Stimulated activated CD4-positive, alpha-beta T cell treated with anti-CD3 and anti-CD28 coated beads, Interleukin-12 subunit alpha, Interleukin-12 subunit beta, amount 100 ng/mL, for 48 hours (primary cell): ENCODE results near the gene TMEM218.
"Not testable (repeated sequence)": the region's sequence is repeated elsewhere in the genome, so short reads cannot be mapped to it uniquely, and the experiment has no call there.

Experiments used
- DNase-seq, 3 donors: peaks; one replicate each; pipeline ENCODE4 v3.0.0-alpha.2; 2020; ENCODE audit warnings: low read depth in 2 of 3, low spot score in 1 of 3

The TMEM218 gene

DNA sequence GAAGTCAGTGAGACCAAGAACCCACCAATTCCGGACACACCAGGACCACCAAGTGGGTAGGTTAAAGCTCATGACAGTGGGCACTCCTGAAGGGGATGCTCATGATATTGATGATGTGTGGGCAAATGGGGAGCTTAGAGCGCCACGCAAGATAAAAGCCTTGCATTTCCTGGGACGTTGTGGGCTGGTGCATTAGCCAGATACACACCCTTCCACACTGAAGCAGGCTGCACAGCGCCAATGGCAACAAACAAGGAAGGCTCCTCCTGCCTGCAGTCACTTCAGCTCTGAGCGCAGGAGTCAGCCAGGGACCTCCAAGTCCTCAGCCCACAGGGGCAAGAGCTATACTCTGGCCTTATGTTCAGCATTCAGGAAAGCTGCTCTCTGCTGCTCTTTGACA lies 20.6 kb downstream of the TMEM218 start:
- DNase-seq = no peak

DNA sequence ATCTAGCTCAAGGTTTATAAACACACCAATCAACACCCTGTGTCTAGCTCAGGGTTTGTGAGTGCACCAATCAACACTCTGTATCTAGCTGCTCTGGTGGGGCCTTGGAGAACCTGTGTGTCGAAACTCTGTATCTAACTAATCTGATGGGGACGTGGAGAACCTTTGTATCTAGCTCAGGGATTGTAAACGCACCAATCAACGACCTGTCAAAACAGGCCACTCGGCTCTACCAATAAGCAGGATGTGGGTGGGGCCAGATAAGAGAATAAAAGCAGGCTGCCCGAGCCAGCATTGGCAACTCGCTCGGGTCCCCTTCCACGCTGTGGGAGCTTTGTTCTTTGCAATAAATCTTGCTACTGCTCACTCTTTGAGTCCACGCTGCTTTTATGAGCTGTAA lies 21.3 kb downstream of the TMEM218 start:
- DNase-seq = not testable (repeated sequence)

DNA sequence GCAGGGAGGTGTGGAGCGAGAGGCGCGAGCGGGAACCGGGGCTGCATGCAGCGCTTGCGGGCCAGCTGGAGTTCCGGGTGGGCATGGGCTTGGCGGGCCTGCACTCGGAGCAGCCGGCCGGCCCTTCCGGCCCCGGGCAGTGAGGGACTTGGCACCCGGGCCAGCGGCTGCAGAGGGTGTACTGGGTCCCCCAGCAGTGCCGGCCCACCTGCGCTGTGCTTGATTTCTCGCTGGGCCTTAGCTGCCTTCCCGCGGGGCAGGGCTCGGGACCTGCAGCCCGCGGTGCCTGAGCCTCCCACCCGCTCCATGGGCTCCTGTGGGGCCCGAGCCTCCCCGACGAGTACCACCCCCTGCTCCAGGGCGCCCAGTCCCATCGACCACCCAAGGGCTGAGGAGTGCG lies 21.9 kb downstream of the TMEM218 start:
- DNase-seq = not testable (repeated sequence)

- DNase-seq = no peak
These were observed 22.6 kb downstream of the TMEM218 start for GRCh38 chr11:125088576-125089455.

DNA sequence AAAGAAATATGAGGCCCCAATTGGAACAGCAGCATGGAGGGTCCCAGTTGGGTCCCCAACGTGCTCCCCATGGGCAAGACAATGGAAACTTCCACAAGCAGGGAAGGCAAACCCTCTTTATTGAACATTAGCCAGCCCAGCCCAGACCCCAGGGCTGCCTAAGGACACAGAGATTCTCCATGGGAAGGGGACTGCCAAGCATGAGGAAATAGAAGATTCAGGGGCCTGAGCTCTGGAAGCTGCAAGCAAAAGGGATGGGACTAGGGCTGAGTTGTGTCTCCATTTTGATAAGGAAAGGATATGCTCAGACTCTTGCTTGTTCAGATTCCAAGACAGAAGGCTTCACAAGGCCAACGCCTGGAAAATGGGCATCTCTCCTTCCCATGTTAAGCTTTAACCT lies 23.3 kb downstream of the TMEM218 start:
- no peak for DNase-seq

GRCh38 chr11:125086633-125087296 lies 24.7 kb downstream of the TMEM218 start:
- no peak for DNase-seq

DNA sequence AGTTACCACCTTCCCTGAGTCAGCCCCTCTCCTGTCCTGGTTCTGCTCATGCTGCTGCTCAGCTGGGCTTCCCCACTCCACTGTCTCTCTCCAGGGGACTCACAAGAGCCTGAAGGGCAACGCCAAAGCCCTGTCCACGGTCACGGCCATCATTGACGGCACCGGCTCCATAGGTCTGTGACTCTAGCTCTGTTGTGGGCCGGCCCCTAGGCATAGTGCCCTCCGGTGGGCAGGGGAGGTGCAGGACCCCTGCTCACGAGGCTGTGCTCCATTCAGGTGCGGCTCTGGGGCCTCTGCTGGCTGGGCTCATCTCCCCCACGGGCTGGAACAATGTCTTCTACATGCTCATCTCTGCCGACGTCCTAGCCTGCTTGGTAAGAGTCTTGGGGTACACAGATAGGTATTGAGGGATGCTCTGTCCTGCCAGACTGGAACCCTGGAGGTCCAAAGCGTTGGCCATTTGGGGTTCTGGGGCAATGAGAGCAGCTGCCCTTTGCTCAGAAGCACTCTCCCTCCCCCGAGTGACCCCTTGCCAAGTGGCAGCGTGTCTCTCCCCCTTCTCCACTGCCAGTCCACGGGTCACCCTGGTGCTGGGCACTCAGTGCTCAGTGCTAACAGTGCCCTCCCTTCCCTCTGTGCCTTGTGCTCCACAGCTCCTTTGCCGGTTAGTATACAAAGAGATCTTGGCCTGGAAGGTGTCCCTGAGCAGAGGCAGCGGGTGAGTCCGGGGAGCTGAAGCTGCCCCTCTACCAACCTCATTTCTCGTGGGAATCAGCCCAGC lies 25.9 kb downstream of the TMEM218 start:
- DNase-seq = no peak

GRCh38 chr11:125084761-125085231 lies 26.6 kb downstream of the TMEM218 start:
- no peak for DNase-seq

GRCh38 chr11:125084057-125084416 lies 27.4 kb downstream of the TMEM218 start:
- no peak for DNase-seq

GRCh38 chr11:125083312-125084056 lies 27.9 kb downstream of the TMEM218 start:
- DNase-seq = no peak

GRCh38 chr11:125082611-125083311 lies 28.7 kb downstream of the TMEM218 start:
- DNase-seq = no peak

- DNase-seq = no peak
These were observed 29.4 kb downstream of the TMEM218 start for GRCh38 chr11:125082040-125082439.

GRCh38 chr11:125081098-125081798 lies 30.2 kb downstream of the TMEM218 start:
- DNase-seq = no peak

GRCh38 chr11:125080531-125080911 lies 30.9 kb downstream of the TMEM218 start:
- DNase-seq = no peak

DNA sequence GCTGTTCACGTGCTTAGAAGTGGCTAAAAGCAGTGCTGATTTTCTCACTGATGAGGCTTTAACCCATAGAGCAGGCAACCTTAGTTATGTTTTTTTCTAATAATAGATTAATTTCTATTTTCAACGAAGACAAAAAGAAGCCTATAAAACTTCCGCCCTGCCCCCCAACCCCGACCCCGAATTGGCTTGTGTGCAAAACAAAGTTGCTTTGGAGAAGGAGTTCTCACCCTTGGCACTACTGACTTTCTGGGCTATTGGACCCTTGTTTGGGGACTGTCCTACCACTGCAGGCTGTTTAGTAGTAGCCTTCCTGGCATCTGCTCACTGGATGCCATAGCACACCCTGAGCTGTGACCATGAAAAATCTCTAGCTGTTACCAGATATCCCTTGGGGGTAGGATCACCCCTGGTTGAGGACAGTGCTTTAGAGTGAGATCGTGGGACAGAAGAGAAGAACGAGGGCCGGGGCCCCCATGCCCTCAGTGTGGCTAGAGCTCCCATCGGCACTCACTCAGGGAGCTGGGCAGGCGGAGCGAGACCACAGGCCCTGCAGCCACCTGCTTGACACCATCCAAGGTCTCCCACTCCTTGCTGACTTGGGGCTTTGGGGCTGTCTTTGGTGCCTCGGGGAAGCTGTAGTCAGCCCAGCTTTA lies 31.4 kb downstream of the TMEM218 start:
- no peak for DNase-seq

DNA sequence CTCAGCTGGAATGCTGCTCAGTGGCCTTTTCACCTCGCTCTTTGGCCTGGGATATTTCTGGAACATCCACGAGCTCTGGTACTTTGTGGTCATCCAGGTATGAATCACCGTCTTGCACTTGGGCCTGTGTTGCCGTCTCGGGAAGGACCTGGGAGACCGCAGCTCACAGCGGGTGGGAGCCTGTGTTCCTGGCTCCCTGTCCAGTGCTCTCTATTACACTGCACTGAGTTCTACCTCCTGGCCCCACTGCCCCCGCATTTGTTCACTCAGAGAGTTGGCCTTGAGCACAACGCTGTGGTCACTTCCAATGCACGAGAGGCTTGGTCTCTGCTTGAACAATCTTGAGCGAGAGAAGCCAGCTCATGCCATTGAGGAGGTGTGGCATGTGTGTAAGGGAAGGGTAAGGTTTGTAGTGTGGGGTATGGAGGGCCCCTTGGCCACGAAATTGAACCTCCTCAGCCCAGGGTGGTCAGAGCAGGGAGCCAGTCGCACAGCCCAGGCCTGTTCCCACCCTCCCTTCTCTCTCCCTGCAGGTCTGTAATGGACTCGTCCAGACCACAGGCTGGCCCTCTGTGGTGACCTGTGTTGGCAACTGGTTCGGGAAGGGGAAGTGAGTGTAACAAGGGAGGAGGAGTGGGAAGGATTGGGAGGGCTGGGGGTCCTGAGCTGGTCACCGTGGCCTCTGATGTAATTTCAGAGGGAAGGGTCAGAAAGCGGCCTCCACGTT lies 32.1 kb downstream of the TMEM218 start:
- no peak for DNase-seq

- no peak for DNase-seq
These were observed 32.8 kb downstream of the TMEM218 start for GRCh38 chr11:125078516-125079140.

GRCh38 chr11:125078016-125078415 lies 33.4 kb downstream of the TMEM218 start:
- DNase-seq = no peak
